Lower lobe of right lung (tissue), 2 donors: ENCODE measurements around the gene ST6GALNAC3. TPM values are rescaled to one million over a fixed set of nuclear protein-coding genes. Genes with fewer than 3 reads are reported as not detected.

Experiments
- ATAC-seq, 2 donors: fragments of 200-7000 bp; cut with Tn5 transposase; one replicate each; pipeline ENCODE4 v1.9.1; 2020 to 2022; ENCODE audit warnings: mild to moderate bottlenecking in 2 of 2, moderate library complexity in 2 of 2
- DNase-seq: peaks from one replicate; pipeline ENCODE4 v3.0.0-alpha.2; 2020
- H3K27ac ChIP-seq: fragments of 200-600 bp; one replicate; pipeline ENCODE4 v1.8.0; 2022
- H3K27me3 ChIP-seq: fragments of 200-600 bp; one replicate; pipeline ENCODE4 v1.8.0; 2022; ENCODE audit warnings: low read depth
- H3K36me3 ChIP-seq: fragments of 200-600 bp; one replicate; pipeline ENCODE4 v1.8.0; 2022; ENCODE audit warnings: mild to moderate bottlenecking
- H3K4me1 ChIP-seq: fragments of 200-600 bp; one replicate; pipeline ENCODE4 v1.8.0; 2022
- H3K4me3 ChIP-seq: fragments of 200-600 bp; one replicate; pipeline ENCODE4 v1.8.0; 2022; ENCODE audit warnings: mild to moderate bottlenecking
- H3K9me3 ChIP-seq: fragments of 200-600 bp; one replicate; pipeline ENCODE4 v1.8.0; 2022
- intact Hi-C: fragments of 100-400 bp; cut with DNase I; formaldehyde crosslinking; loops from one replicate; pipeline ENCODE4 v1.11.0; 2022
- total RNA-seq: library from RNA; stranded (reverse); fragmentation: NEBNext Ultra II Directional; extraction: Animal tissue kit (Norgen Biotek cat#: 25700); gene quantifications from one replicate; pipeline ENCODE4 v1.2.1, GENCODE V29; 2021
- TF ChIP-seq, protein P1 (sequence below): fragments of 200-600 bp; IDR thresholded peaks from one replicate; pipeline ENCODE4 v1.8.0; 2022; ENCODE audit warnings: antibody characterized with exemption, mild to moderate bottlenecking
- donor health status: DM: no; HTN: yes; CAD: no; lungs with severe emphysema.

The ST6GALNAC3 gene
- total RNA-seq, 1 donor from 2014 or later: 8.8 TPM

DNA sequence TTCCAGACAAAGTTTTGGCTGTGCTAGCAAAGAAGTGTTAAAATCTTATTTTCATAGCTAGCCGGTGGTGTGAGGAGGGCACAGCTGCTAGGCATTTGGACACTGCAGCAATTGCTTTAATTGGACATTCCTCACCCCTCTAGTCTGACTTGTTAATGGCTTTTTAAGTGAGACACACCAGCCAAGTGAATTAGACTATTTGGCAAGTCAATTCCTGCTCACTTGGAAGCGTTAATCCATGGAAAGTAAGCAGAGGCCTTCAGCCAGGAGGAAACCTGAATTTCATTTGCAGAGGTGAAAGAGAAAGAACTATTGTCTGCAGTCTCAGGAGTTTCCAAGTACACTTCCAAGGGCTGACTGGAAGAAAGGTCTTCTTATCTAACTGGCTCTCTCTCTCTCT, 175.7 kb downstream of the ST6GALNAC3 start:
- TF ChIP-seq, protein P1, sequence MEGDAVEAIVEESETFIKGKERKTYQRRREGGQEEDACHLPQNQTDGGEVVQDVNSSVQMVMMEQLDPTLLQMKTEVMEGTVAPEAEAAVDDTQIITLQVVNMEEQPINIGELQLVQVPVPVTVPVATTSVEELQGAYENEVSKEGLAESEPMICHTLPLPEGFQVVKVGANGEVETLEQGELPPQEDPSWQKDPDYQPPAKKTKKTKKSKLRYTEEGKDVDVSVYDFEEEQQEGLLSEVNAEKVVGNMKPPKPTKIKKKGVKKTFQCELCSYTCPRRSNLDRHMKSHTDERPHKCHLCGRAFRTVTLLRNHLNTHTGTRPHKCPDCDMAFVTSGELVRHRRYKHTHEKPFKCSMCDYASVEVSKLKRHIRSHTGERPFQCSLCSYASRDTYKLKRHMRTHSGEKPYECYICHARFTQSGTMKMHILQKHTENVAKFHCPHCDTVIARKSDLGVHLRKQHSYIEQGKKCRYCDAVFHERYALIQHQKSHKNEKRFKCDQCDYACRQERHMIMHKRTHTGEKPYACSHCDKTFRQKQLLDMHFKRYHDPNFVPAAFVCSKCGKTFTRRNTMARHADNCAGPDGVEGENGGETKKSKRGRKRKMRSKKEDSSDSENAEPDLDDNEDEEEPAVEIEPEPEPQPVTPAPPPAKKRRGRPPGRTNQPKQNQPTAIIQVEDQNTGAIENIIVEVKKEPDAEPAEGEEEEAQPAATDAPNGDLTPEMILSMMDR: no peak
- no peaks in the 10 kb centered on the region for H3K36me3 ChIP-seq
- H3K4me1 ChIP-seq: no peaks in the 10 kb centered on the region
- intact Hi-C loops: no loop called here
- no peak for DNase-seq
- no peak overlapping the region for H3K4me3 ChIP-seq
- no peak for ATAC-seq
- H3K9me3 ChIP-seq: no peaks in the 10 kb centered on the region
- H3K27ac ChIP-seq: no peak overlapping the region
- H3K27me3 ChIP-seq: no peaks in the 10 kb centered on the region

DNA sequence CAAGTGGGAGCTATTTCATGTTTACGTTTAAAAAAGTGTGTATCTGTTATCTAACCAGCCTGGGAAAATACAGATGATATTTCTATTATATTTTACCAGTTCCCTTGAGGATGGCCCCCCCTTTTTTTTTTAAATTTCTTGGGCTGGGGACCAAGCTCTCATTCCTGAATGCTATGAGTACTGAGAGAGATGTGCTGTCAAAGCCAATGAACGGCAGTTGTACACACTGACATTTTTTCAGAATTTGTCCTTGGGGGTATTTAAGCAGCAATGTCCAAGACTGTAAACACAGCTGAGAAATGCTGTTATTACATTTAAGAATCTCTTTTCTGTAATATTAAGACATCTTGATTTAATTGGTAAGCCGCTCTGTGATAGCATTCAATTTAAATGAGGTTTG, 177.9 kb downstream of the ST6GALNAC3 start:
- ATAC-seq (no peak), DNase-seq (no peak)
- intact Hi-C loops: no loop called here
- no peaks in the 10 kb centered on the region for H3K27me3 ChIP-seq
- H3K36me3 ChIP-seq: no peaks in the 10 kb centered on the region
- H3K4me1 ChIP-seq: no peaks in the 10 kb centered on the region
- H3K27ac ChIP-seq: no peak overlapping the region
- no peak overlapping the region for H3K4me3 ChIP-seq
- TF ChIP-seq, protein P1: no peak
- H3K9me3 ChIP-seq: no peaks in the 10 kb centered on the region

DNA sequence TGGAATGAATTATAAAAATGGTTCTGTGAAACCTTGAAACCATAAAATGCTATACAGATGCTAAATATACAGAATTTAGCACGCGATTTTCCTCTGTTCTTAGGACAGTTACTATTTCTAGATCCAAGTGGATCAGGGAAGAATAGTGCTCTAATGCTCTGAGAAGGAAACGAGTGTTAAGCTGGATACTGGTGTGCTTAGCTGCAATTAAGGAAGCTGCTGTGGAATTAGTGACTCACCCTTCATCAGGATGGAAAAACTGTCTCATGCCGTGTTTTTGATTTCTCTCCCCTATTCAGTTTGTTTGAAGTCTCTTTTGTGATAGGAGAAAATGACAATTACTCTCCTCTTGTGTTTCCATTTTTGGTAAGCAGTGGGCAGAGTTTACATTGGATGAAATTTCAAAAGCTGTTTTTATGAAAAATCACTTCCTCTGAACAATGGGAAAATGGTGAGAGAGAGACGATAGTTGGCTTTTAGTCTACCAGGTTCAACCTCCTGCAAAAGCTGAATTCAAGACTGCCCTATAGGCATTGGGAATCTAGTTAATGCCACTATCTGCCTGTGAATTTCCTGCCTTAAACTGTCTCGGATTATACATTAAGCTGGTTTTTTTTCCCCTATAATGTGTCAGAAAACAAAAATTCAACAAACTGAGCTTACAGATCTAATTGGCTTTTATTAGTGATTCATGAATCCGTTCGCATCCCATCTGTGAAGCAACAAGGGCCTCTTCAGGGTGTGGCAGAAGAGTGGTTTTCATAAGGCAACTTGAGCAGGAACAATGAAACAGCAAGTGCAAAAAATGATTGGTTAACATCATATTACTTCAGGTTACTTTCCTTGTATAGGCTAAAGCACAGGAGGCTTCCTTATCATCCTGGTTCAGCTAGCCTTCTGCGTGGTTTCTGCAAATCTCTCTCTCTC, 179.8 kb downstream of the ST6GALNAC3 start:
- Histone ChIP-seq H3K36me3 (no peaks in the 10 kb centered on the region), H3K4me1 (no peaks in the 10 kb centered on the region), H3K9me3 (no peaks in the 10 kb centered on the region), H3K27me3 (no peaks in the 10 kb centered on the region), H3K4me3 (no peak overlapping the region), H3K27ac (no peak overlapping the region)
- ATAC-seq: no peak
- TF ChIP-seq, protein P1: no peak
- DNase-seq: no peak
- intact Hi-C loops: no loop called here

DNA sequence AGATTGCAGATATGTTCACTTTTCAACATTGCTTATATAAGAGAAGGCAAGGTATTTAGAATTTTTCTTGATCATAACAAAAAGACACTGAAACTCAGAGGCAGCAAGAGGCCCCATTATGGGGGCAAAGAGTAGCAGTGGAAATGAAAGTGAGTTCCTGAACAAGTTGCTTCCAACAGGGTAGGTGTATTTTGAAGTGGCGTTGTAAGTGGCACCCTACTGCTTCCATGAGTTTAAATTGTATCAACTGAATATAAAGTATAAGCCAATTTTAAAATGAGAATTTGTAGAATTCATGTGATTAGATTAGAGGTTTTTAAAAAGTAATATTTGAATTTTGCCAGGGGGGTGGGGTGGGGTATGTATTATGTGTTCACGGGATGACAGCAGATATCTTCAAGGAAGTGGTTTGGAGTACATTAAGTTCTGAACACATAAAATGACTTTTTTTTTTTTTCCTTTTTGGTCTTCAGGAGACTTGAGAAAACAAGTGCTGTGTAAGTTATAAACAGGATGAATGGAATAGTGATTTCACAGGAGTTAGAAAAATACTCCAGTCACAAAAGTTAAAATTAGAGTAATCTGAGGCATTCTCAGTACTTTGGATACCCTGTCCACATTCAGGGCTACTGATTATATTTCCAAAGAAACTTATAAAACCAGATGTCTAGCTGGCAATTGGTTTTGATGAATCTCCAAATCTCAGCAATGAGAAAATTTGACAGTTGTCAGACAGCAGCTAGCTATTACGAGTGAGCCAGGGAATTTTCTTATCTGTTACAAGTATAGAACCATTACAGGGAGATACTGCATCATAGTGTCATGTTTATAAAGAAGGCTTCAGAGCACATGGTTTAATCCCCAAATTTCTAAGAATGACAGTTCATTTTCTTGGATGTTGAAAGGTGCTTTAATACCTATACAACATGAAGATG, 182.0 kb downstream of the ST6GALNAC3 start:
- Histone ChIP-seq H3K4me3 (no peak overlapping the region), H3K27ac (no peak overlapping the region), H3K4me1 (no peaks in the 10 kb centered on the region), H3K27me3 (no peaks in the 10 kb centered on the region), H3K9me3 (no peaks in the 10 kb centered on the region), H3K36me3 (no peaks in the 10 kb centered on the region)
- ATAC-seq (no peak), DNase-seq (no peak)
- TF ChIP-seq, protein P1: no peak
- intact Hi-C loops: no loop called here

DNA sequence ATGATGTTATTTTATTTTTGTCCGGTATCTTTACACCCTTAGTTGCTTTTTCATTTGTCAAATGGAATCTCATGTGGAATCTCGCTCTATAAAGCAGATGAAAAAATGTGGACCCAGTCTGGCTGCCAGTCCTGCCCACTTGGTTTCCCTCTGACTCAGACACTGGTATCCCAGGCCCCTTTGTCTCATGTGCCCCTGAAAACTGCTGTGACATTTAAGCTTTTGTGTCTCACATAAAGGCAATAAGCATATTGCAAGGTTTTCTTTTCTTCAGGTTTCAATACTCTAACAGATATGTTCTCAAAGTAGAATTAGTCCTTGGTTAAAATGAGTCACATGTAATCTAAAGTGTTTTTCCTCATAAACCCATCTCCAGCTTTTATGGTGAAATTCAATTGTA, 183.3 kb downstream of the ST6GALNAC3 start:
- H3K36me3 ChIP-seq: no peaks in the 10 kb centered on the region
- DNase-seq (no peak), ATAC-seq (no peak)
- no peaks in the 10 kb centered on the region for H3K9me3 ChIP-seq
- TF ChIP-seq, protein P1: no peak
- H3K4me3 ChIP-seq: no peak overlapping the region
- H3K27me3 ChIP-seq: no peaks in the 10 kb centered on the region
- intact Hi-C loops: no loop called here
- no peak overlapping the region for H3K27ac ChIP-seq
- no peaks in the 10 kb centered on the region for H3K4me1 ChIP-seq
